Stimulated activated CD4-positive, alpha-beta T cell treated with anti-CD3 and anti-CD28 coated beads, Interleukin-4, amount 100 ng/mL, for 4 hours (primary cell): Measurements from ENCODE around the gene EIF4E2.
A peak's percentile ranks its signal among the peaks of the same experiment; 100 is the strongest.
"Not testable (repeated sequence)": the region's sequence is repeated elsewhere in the genome, so short reads cannot be mapped to it uniquely, and the experiment has no call there.

ENCODE experiments used
- DNase-seq, 2 experiments: peaks; one replicate each; pipeline ENCODE4 v3.0.0-alpha.2; 2020

Gene EIF4E2

GRCh38 chr2:232522623-232523401, 27.7 kb upstream of the EIF4E2 start:
- no peak for DNase-seq

- no peak for DNase-seq
These were observed 27.1 kb upstream of the EIF4E2 start for GRCh38 chr2:232523402-232523681.

GRCh38 chr2:232523682-232524597, 26.5 kb upstream of the EIF4E2 start:
- DNase-seq = peak in 1 of 2 experiments; percentile 20

- no peak for DNase-seq
These were observed 25.7 kb upstream of the EIF4E2 start for GRCh38 chr2:232524771-232525170.

GRCh38 chr2:232525199-232525598, 25.3 kb upstream of the EIF4E2 start:
- DNase-seq = no peak

- no peak for DNase-seq
These were observed 24.6 kb upstream of the EIF4E2 start, which contains the start of gene CHRND for GRCh38 chr2:232525791-232526371. Gene CHRND, plus strand, starts transcription at chr2:232526160. Its CDS starts 56 bp downstream, at chr2:232526216.

- DNase-seq = no peak
These were observed 24.0 kb upstream of the EIF4E2 start for GRCh38 chr2:232526372-232526941.

- DNase-seq = no peak
These were observed 22.5 kb upstream of the EIF4E2 start for GRCh38 chr2:232527905-232528470.

- DNase-seq = no peak
These were observed 21.6 kb upstream of the EIF4E2 start for GRCh38 chr2:232528746-232529460.

GRCh38 chr2:232529806-232530547, 20.5 kb upstream of the EIF4E2 start:
- no peak for DNase-seq

GRCh38 chr2:232530626-232531260, 19.7 kb upstream of the EIF4E2 start:
- DNase-seq = no peak

GRCh38 chr2:232532419-232532818, 18.1 kb upstream of the EIF4E2 start:
- no peak for DNase-seq

- DNase-seq = not testable (repeated sequence)
These were observed 17.7 kb upstream of the EIF4E2 start for GRCh38 chr2:232532821-232533220.

GRCh38 chr2:232533944-232534710, 16.4 kb upstream of the EIF4E2 start:
- no peak for DNase-seq

GRCh38 chr2:232534940-232535651, 15.4 kb upstream of the EIF4E2 start:
- DNase-seq = no peak

- no peak for DNase-seq
These were observed 14.5 kb upstream of the EIF4E2 start for GRCh38 chr2:232535761-232536530.

- no peak for DNase-seq
These were observed 13.4 kb upstream of the EIF4E2 start for GRCh38 chr2:232537079-232537478.

- DNase-seq = no peak
These were observed 13.0 kb upstream of the EIF4E2 start for GRCh38 chr2:232537499-232537898.

GRCh38 chr2:232538671-232539070, 11.8 kb upstream of the EIF4E2 start:
- DNase-seq = no peak
